GM10248 (cell line): ENCODE data around the gene HCRTR1.

Experiments
- CTCF ChIA-PET: fragments of 300-600 bp; sonication (Branson Sonifier 250); formaldehyde crosslinking; extraction: SDS; loops from one replicate; lab custom pipeline; 2021; ENCODE audit warnings: antibody characterized with exemption; lab: Yijun Ruan, JAX
- POLR2A ChIA-PET: fragments of 350-650 bp; sonication (Branson Sonifier 250); formaldehyde crosslinking; extraction: SDS; loops from one replicate; lab custom pipeline; 2020; ENCODE audit warnings: antibody characterized with exemption; lab: Yijun Ruan, JAX
- DNase-seq: peaks from one replicate; pipeline ENCODE4 v3.0.0; 2012; ENCODE audit errors: extremely low spot score
- TF ChIP-seq, protein P1 (sequence below): IDR thresholded peaks from 2 replicates; pipeline ENCODE4 v1.5.1; 2012; ENCODE audit warnings: mild to moderate bottlenecking, low read depth; ENCODE audit errors: extremely low read depth, missing control alignments, control extremely low read depth

Gene HCRTR1

DNA sequence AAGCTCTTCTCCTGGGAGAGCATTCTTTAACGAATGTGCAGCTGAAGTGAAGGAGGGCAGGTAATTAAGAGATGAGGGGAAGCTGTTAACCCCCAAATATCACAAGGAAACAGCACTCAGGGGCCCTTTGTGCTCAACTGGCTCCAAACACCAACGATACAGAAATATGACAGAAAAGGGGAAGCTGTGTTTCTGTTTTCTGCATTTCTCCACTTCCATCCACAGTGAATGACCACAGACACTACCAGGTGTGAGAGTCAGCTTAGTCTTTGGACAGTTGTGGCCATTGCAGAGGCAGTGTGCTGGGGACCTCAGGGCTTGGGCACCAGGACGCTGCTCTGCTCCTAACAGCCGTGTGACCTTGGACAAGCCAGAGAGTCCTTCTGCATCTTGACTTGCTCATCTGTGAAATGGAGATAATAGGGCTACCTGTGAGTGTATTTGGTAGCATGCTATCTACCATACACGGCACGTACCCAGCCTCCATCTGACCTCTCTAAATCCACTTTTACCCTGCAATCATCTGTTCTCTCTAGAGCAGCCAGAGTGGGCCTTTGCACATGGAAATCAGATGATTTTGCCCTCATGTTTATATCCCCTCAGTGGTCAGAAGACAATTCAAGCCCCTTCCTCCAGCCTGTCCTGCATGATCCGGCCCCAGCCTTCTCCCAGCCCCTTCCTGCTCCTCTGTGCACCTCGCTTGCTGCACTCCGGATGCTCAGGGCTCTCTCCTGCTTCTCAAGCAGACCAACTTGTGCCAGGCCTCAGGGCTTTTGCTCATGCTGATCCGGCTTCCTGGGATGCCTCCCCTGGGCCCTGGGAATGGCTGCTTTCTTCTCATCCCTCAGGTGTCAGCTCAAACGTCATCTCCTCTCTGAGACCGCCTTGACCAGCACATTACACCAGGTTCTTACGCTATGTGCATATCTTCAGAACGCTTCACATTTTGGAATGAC, 45.9 kb upstream of the HCRTR1 start:
- no peak for DNase-seq
- ChIA-PET CTCF (interaction anchor here (0.7 to 3.5 kb wide), 7 partner anchors 10 to 177 kb away, joined by 3 to 11 read pairs (median 4); no protein-coding TSS in a partner anchor), POLR2A (no interaction called here)
- TF ChIP-seq, protein P1, sequence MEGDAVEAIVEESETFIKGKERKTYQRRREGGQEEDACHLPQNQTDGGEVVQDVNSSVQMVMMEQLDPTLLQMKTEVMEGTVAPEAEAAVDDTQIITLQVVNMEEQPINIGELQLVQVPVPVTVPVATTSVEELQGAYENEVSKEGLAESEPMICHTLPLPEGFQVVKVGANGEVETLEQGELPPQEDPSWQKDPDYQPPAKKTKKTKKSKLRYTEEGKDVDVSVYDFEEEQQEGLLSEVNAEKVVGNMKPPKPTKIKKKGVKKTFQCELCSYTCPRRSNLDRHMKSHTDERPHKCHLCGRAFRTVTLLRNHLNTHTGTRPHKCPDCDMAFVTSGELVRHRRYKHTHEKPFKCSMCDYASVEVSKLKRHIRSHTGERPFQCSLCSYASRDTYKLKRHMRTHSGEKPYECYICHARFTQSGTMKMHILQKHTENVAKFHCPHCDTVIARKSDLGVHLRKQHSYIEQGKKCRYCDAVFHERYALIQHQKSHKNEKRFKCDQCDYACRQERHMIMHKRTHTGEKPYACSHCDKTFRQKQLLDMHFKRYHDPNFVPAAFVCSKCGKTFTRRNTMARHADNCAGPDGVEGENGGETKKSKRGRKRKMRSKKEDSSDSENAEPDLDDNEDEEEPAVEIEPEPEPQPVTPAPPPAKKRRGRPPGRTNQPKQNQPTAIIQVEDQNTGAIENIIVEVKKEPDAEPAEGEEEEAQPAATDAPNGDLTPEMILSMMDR: no peak

DNA sequence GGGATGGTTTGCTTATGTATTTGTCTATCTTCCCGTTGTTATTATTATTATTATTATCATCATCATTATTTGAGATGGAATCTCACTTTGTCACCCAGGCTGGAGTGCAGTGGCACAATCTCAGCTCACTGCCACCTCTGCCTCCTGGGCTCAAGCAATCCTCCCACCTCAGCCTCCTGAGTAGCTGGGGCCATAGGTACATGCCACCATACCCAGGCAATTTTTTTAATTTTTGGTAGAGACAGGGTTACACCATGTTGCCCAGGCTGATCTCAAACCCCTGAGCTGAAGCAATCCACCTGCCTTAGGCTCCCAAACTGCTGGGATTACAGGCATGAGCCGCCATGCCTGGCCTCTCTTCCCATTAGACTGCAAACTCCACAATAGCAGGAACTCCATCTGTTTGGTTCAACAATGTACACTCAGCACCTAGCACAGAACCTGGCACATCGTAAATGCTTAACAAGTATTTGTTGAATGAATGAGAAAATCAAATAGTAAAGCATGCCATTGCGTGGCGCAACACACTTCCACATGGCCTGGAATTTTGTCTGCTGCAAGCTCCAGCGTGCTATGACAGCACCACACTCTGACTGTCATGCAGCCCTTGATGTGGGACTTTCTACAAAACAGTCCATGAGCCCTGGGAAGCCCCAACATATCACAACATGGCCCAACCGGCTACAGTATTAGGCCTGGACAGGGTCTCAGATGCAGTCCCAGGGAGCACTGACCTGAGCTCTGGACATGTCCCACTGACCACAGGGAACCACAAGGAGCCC, 45.0 kb upstream of the HCRTR1 start:
- no peak for DNase-seq
- ChIA-PET POLR2A (no interaction called here), CTCF (interaction anchor here (1.4 kb wide), 1 partner anchor 46 kb away, joined by 4 read pairs; no protein-coding TSS in a partner anchor)
- TF ChIP-seq, protein P1: no peak

DNA sequence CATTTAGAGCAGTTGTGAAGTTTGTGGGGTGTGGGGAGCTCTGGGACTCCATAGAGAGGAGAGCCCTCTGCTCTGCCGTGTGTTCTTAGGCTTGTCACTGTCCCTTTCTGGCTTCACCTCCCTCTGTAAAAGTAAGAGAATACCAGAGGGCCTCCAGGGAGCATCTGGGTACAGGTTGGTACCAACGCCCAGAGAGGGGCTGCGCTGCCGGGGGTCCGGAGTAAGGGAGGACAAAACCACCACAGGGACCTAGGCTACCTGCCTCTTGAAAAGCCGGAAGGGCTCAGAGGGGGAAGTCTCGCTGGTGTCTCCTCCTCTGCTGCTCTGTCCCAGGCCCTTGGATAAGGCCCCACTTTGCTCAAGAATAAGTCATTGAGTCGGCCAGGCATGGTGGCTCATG, 44.2 kb upstream of the HCRTR1 start:
- ChIA-PET CTCF (interaction anchor here (1.4 kb wide), 1 partner anchor 45 kb away, joined by 4 read pairs; no protein-coding TSS in a partner anchor), POLR2A (no interaction called here)
- DNase-seq: no peak
- TF ChIP-seq, protein P1: no peak

DNA sequence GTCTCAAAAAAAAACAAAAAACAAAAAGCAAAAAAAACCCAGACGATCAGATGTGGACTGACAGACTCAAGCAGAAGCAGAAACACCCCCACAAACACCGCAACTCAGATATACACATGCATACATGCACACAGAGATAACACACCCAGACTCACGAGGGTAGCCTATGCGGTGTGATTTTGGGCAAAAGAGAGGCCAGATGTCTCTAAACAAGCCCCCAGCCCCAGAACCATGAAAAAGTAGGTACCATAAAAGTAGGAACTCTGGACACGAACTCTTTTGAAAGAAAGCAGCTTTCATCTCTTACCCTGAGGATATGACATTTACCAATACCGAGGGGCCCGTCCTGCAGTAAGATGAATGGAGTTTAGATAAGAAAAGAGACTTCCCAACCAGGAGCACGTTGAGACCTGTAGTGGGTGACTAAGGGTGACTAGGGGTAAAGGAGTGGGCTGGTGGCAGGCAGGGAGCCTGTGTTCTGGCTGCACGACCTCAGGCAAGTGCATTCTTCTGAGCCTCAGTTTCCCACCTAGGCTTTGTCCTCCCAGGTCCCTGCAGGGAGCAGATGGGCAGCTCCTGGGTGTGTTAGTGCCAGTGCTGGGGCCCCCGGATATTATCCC, 42.6 kb upstream of the HCRTR1 start:
- ChIA-PET CTCF (interaction anchor here (1.0 to 1.4 kb wide), 2 partner anchors 20 to 23 kb away, joined by 3 read pairs; no protein-coding TSS in a partner anchor), POLR2A (no interaction called here)
- DNase-seq: no peak
- TF ChIP-seq, protein P1: no peak

DNA sequence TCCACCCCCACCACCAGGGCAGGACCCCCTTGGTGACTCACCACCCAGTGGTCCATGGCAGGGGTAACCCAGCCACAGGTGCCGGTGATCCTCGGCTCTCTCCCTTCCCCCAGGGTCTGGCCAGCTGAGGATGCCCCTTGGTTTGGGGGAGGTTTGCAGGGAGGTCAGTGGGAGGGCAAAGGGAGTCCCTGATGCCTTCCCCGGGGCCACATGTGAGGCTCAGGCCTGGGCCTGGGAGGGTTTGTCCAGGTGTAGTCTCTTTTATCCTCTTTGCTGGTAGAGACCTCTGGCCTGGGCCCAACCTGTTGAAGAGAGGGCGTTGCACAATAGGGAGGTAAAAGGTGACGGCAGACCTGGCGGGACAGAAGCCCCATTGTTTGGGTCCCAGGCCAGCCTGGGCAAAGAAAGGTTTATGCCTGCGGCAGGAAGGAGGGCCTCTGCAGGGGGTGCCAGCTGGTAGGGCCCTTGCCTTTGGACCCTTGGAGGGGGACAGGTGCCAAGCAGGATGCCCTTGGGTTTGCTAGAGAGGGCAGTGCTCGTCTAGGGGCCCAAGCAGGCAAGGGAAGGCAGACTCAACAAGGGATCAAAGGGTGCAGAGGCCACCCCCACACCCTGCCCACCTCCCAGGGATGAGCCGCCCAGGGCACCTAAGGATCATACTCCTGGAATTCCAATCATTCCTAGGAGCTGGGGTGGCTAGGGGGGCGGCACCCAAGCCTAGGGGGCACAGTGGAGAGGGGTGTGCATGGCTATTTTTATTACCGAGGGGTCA, 41.9 kb upstream of the HCRTR1 start:
- no peak for DNase-seq
- ChIA-PET CTCF (interaction anchor here (1.4 kb wide), 1 partner anchor 23 kb away, joined by 3 read pairs; no protein-coding TSS in a partner anchor), POLR2A (no interaction called here)
- TF ChIP-seq, protein P1: no peak
